Adipocyte (in vitro differentiated cells): ENCODE data around the gene ABHD1.
A peak's percentile ranks its signal among the peaks of the same experiment; 100 is the strongest.
"Not testable (repeated sequence)": the region's sequence is repeated elsewhere in the genome, so short reads cannot be mapped to it uniquely, and the experiment has no call there.

Source experiments
- DNase-seq: peaks from one replicate; pipeline ENCODE4 v3.0.0-alpha.2; 2015; ENCODE audit warnings: low read depth
- H3K27me3 ChIP-seq: replicated peaks from 2 replicates; pipeline ENCODE4 v1.7.0; 2013; ENCODE audit warnings: mild to moderate bottlenecking, low read length, moderate library complexity; ENCODE audit not compliant: control insufficient read depth, insufficient read depth
- H3K36me3 ChIP-seq: 2 replicates; pipeline ENCODE4 v1.7.0; 2013; ENCODE audit warnings: low read length, mild to moderate bottlenecking, moderate library complexity; ENCODE audit not compliant: control insufficient read depth, insufficient read depth, severe bottlenecking
- H3K4me1 ChIP-seq: 2 replicates; pipeline ENCODE4 v1.7.0; 2013; ENCODE audit warnings: mild to moderate bottlenecking, low read length, moderate library complexity; ENCODE audit not compliant: control insufficient read depth, insufficient read depth
- H3K4me3 ChIP-seq: 2 replicates; pipeline ENCODE4 v1.7.0; 2013; ENCODE audit warnings: mild to moderate bottlenecking, low read length, moderate library complexity
- H3K9ac ChIP-seq: 2 replicates; pipeline ENCODE4 v1.7.0; 2013; ENCODE audit warnings: mild to moderate bottlenecking, low read length, moderate library complexity
- H3K9me3 ChIP-seq: 2 replicates; pipeline ENCODE4 v1.7.0; 2013; ENCODE audit warnings: mild to moderate bottlenecking, low read length, moderate library complexity; ENCODE audit not compliant: control insufficient read depth

The ABHD1 gene

GRCh38 chr2:27099334-27099955, 24.2 kb upstream of the ABHD1 start:
- Histone ChIP-seq H3K9ac (no peak overlapping the region), H3K4me3 (no peak overlapping the region), H3K9me3 (no peaks in the 10 kb centered on the region), H3K27me3 (peaks cover 2% of the 10 kb centered on the region), H3K4me1 (peaks cover 16% of the 10 kb centered on the region), H3K36me3 (no peaks in the 10 kb centered on the region)
- no peak for DNase-seq

GRCh38 chr2:27100036-27100435, 23.6 kb upstream of the ABHD1 start:
- no peak for DNase-seq
- no peak overlapping the region for H3K9ac ChIP-seq
- H3K36me3 ChIP-seq, result no peaks in the 10 kb centered on the region
- peaks cover 2% of the 10 kb centered on the region for H3K27me3 ChIP-seq
- no peak overlapping the region for H3K4me3 ChIP-seq
- no peaks in the 10 kb centered on the region for H3K9me3 ChIP-seq
- H3K4me1 ChIP-seq, result peaks cover 16% of the 10 kb centered on the region

DNA sequence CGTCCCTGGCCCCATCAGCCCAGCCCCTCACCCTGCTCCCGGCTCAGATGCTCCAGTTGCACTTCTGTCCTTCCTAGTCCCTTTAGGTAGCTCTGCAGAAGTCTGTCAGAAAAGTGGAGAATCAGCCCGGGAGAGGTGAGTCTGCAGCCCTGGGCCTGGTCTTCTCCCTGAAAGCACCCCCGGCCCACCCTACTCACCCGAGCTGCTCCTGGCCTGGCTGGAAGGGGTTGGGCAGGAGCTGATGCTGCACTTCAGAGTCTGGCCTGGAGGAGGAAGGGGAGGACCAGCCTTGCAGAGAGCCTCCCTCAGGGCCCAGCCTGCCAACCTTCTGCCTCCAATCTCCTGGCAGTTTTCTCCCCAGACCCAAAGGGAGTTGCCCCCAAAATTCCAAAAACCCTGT, 21.3 kb upstream of the ABHD1 start:
- DNase-seq, result no peak
- H3K4me3 ChIP-seq, result no peak overlapping the region
- H3K9me3 ChIP-seq, result no peaks in the 10 kb centered on the region
- no peaks in the 10 kb centered on the region for H3K36me3 ChIP-seq
- H3K27me3 ChIP-seq, result peaks cover 2% of the 10 kb centered on the region
- H3K9ac ChIP-seq, result no peak overlapping the region
- peaks cover 12% of the 10 kb centered on the region for H3K4me1 ChIP-seq

DNA sequence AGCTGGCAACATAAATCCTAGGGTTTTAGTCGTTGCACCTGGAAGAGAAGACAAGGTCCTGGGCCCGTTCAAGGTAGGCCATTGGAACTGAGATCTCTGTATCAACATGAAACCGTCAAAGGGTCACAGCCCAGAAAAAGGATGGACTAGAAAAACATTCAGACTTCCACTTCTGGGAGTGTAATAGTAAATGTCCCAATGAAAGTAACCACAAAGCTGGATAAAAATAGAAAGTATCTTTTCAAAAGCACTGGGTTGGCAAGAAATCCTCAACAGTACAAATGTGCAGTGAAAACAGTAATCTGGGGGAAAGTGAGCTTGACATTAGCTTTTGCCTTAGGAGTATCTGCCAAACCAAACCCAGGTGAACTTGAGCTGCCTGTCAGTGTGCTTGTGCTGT, 17.6 kb upstream of the ABHD1 start:
- H3K27me3 ChIP-seq, result peaks cover 2% of the 10 kb centered on the region
- no peaks in the 10 kb centered on the region for H3K9me3 ChIP-seq
- H3K9ac ChIP-seq, result peak overlapping the region; percentile 39
- no peak overlapping the region for H3K4me3 ChIP-seq
- peaks cover 12% of the 10 kb centered on the region for H3K4me1 ChIP-seq
- H3K36me3 ChIP-seq, result no peaks in the 10 kb centered on the region
- DNase-seq, result no peak

DNA sequence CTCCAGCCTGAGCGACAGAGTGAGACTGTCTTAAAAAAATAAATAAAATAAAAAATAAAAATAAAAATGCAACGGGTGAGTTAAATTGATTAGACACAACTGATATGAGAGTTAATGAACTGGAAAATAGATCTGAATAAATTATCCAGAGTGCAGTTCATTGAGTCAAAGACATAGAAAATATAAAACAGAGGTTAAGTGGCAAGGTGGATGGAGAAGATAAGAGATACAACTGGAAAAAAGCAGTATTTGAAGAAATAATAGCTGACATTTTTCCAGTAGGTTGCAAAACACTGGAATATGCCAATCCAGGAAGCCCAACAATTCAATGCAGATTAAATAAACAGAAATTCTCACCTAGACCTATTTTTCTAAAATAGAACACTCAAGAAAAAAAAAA, 15.4 kb upstream of the ABHD1 start:
- Histone ChIP-seq H3K36me3 (no peaks in the 10 kb centered on the region), H3K9ac (no peak overlapping the region), H3K4me1 (peaks cover 12% of the 10 kb centered on the region), H3K27me3 (no peaks in the 10 kb centered on the region), H3K9me3 (no peaks in the 10 kb centered on the region), H3K4me3 (no peak overlapping the region)
- DNase-seq, result no peak

- H3K9me3 ChIP-seq, result no peaks in the 10 kb centered on the region
- peaks cover 12% of the 10 kb centered on the region for H3K4me1 ChIP-seq
- no peak overlapping the region for H3K4me3 ChIP-seq
- no peak overlapping the region for H3K9ac ChIP-seq
- H3K36me3 ChIP-seq, result no peaks in the 10 kb centered on the region
- H3K27me3 ChIP-seq, result no peaks in the 10 kb centered on the region
- no peak for DNase-seq
Measured at GRCh38 chr2:27109083-27109482, 14.5 kb upstream of the ABHD1 start.

GRCh38 chr2:27110603-27111352, 12.8 kb upstream of the ABHD1 start:
- H3K36me3 ChIP-seq, H3K27me3 ChIP-seq, DNase-seq, H3K9me3 ChIP-seq, H3K9ac ChIP-seq, H3K4me3 ChIP-seq: not testable (repeated sequence)
- peaks cover 10% of the 10 kb centered on the region for H3K4me1 ChIP-seq

DNA sequence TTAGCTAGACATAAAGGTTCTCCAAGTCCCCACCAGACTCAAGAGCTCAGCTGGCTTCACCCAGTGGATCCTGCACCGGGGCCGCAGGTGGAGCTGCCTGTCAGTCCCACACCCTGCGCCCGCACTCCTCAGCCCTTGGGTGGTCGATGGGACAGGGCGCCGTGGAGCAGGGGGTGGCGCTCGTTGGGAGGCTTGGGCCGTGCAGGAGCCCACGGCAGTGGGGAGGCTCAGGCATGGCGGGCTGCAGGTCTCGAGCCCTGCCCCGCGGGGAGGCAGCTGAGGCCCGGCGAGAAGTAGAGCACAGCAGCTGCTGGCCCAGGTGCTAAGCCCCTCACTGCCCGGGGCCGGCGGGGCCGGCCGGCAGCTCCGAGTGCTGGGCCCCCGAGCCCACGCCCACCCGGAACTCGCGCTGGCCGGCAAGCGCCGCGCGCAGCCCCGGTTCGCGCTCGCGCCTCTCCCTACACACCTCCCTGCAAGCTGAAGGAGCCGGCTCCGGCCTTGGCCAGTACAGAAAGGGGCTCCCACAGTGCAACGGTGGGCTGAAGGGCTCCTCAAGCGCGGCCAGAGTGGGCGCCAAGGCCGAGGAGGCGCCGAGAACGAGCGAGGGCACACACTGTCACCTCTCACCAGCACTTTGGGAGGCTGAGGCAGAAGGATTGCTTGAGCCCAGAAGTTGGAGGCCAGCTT, 12.1 kb upstream of the ABHD1 start:
- DNase-seq, H3K9me3 ChIP-seq, H3K4me1 ChIP-seq, H3K36me3 ChIP-seq, H3K9ac ChIP-seq, H3K4me3 ChIP-seq, H3K27me3 ChIP-seq: not testable (repeated sequence)

- H3K4me1 ChIP-seq, result peaks cover 4% of the 10 kb centered on the region
- H3K27me3 ChIP-seq, result peaks cover 3% of the 10 kb centered on the region
- H3K4me3 ChIP-seq, result no peak overlapping the region
- no peaks in the 10 kb centered on the region for H3K9me3 ChIP-seq
- H3K36me3 ChIP-seq, result no peaks in the 10 kb centered on the region
- DNase-seq, result no peak
- no peak overlapping the region for H3K9ac ChIP-seq
Measured at GRCh38 chr2:27115519-27115918, 8.1 kb upstream of the ABHD1 start.

DNA sequence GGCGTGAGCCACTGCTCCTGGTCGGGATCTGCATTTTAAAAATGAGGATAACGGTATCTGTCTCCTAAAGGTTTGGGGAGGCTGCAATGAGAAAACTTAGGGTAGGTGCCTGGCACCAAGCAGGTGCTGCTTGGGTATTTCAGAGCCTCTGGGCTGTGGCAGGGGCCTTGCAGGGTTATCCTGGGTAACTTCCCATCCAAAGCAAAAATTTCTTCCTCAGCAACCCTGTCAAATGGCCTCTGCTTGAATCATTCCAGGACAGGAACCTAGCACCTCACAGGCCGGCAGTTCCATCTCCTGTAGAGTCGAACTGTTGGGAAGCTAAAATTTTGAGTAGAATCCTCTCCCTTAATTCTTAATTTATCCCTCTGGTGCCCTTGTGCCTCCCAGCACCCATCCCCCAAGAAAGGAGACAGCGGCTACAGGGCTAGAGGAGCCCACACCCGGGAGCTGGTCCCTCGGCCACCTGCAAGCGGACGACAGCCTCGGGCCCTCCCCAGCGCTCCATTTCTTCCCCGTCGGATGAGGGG, 5.6 kb upstream of the ABHD1 start:
- Histone ChIP-seq H3K4me3 (peak overlapping the region; percentile 78), H3K27me3 (peaks cover 10% of the 10 kb centered on the region)
- DNase-seq, result no peak

DNA sequence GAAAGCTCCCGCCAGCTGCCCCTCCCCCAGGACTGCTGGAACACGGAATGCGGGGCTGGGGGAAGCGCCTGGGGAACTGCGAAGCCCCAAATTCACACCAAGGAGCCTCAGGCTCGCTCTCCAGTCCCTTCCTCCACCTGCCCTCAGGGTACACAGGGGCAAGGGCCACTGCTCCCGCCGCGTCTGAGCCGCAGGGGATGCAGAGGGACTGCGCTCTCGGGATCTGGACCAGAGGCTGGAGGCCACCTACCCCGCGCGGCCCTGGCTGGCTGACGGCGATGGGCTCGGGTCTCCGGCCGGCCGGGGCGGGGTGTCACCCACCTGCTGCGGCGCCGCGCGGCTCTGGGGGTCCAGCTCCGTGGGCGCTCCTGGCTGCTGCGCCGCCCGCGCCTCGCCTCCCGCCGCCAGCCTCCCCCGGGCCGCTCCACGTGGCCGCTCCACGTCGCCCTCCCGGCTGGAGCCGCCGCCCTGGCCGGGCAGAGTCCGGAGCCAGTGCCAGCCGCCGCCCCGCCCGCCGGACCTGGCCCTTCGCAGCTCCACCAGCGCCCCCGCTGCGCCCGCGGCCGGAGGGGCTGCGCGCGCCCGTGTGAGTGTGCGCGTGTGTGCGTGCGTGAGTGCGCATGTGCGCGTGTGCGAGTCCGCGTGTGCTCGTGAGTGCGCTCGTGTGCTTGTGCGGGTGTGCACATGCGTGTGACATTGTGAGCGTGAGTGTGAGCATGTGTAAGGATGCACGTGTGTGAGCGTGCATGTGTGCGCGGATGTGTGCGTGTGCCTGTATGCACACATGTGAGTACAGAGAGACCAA, 4.9 kb upstream of the ABHD1 start, which contains the start of gene CGREF1:
Gene CGREF1 (minus strand): TSS at position 604 of the 805 bp plus-strand sequence. CDS start 14,762 bp downstream, outside the sequence.
- Histone ChIP-seq H3K27me3 (peaks cover 10% of the 10 kb centered on the region), H3K9me3 (no peaks in the 10 kb centered on the region), H3K9ac (peak within 1 kb of the TSS; percentile 79), H3K4me1 (peaks cover 7% of the 10 kb centered on the region), H3K4me3 (peak within 1 kb of the TSS; percentile 78), H3K36me3 (no peaks in the 10 kb centered on the region)
- peak; percentile 40 for DNase-seq

More for the DNA sequence above, 5.6 kb upstream of the ABHD1 start:
- Histone ChIP-seq H3K36me3 (no peaks in the 10 kb centered on the region), H3K9ac (peak overlapping the region; percentile 79), H3K9me3 (no peaks in the 10 kb centered on the region), H3K4me1 (peaks cover 5% of the 10 kb centered on the region)
